Endothelial cell of umbilical vein (primary cell): Measurements from ENCODE around the gene UNC5C. TPM values are rescaled to one million over a fixed set of nuclear protein-coding genes. Genes with fewer than 3 reads are reported as not detected.

Experiments used
- BruUV-seq: library from RNA; stranded (reverse); fragments of 400-500 nt; replicated peaks from 2 replicates; lab custom pipeline; 2021; lab: Mats Ljungman, UMichigan
- CTCF ChIA-PET: fragments of 300-600, 350-600 bp; sonication (Branson Sonifier 250); formaldehyde crosslinking; loops from one replicate; lab custom pipeline; 2021; ENCODE audit warnings: antibody characterized with exemption, inconsistent platforms; lab: Charles Lee
- POLR2A ChIA-PET: fragments of 300-600, 350-600 bp; sonication (Branson Sonifier 250); formaldehyde crosslinking; loops from one replicate; lab custom pipeline; 2021; ENCODE audit warnings: antibody characterized with exemption, inconsistent platforms; lab: Charles Lee
- DNase-seq: peaks from one replicate; pipeline ENCODE4 v3.0.0-alpha.2; 2011; ENCODE audit warnings: low read depth, low spot score
- FAIRE-seq: peaks from 2 replicates; lab custom pipeline; 2011; peaks lifted over from hg19 to GRCh38; lab: Jason Lieb, UNC
- H2AFZ ChIP-seq: 2 replicates; pipeline ENCODE4 v1.6.0; 2012; ENCODE audit warnings: low read depth, low read length, control low read depth, inconsistent platforms
- H3K27ac ChIP-seq: 2 replicates; pipeline ENCODE4 v1.5.1; 2011; ENCODE audit warnings: low read depth, mild to moderate bottlenecking, control low read depth, low read length, moderate library complexity; ENCODE audit not compliant: insufficient read depth
- H3K27me3 ChIP-seq, 2 experiments: 2 replicates each; pipeline versions ENCODE4 v1.6.0 to v1.6.1; 2011; ENCODE audit warnings: low read length in 2 of 2, mixed read lengths in 1 of 2; ENCODE audit not compliant: control insufficient read depth in 2 of 2, insufficient read depth in 2 of 2
- H3K36me3 ChIP-seq, 2 experiments: 2 replicates in 1 of 2; 3 replicates in 1 of 2; pipeline ENCODE4 v1.5.1; 2011; ENCODE audit warnings: low read length in 2 of 2, mild to moderate bottlenecking in 1 of 2, moderate library complexity in 1 of 2; ENCODE audit not compliant: control insufficient read depth in 2 of 2, insufficient read depth in 2 of 2; ENCODE audit errors: extremely low read depth in 1 of 2
- H3K4me1 ChIP-seq: 3 replicates; pipeline ENCODE4 v1.5.1; 2011; ENCODE audit warnings: mild to moderate bottlenecking, low read length; ENCODE audit not compliant: control insufficient read depth, insufficient read depth; ENCODE audit errors: extremely low read depth
- H3K4me2 ChIP-seq: 2 replicates; pipeline ENCODE4 v1.6.1; 2011; ENCODE audit warnings: low read length, control low read depth, mixed read lengths; ENCODE audit not compliant: insufficient read depth
- H3K4me3 ChIP-seq, 3 experiments: fragments of 200-600 bp in 1 of 3; sonication (generic), shearing (Covaris generic) in 1 of 3; replicated peaks in 1 of 3; 2 replicates each; pipeline ENCODE4 v1.5.1; 2011 to 2016; ENCODE audit warnings: control low read depth in 3 of 3, low read length in 3 of 3, mild to moderate bottlenecking in 2 of 3, inconsistent platforms in 1 of 3, low read depth in 1 of 3, moderate library complexity in 1 of 3; ENCODE audit not compliant: insufficient read depth in 1 of 3
- H3K79me2 ChIP-seq: 2 replicates; pipeline ENCODE4 v1.6.0; 2012; ENCODE audit warnings: low read length, inconsistent platforms; ENCODE audit not compliant: control insufficient read depth, insufficient read depth
- H3K9ac ChIP-seq: replicated peaks from 2 replicates; pipeline ENCODE3; 2011; ENCODE audit warnings: low read length, control low read depth; ENCODE audit not compliant: insufficient read depth; ENCODE audit errors: extremely low read depth
- H3K9me1 ChIP-seq: replicated peaks from 3 replicates; pipeline ENCODE4 v1.6.0; 2011; ENCODE audit warnings: mild to moderate bottlenecking, low read length; ENCODE audit not compliant: control insufficient read depth, insufficient read depth; ENCODE audit errors: extremely low read depth
- H3K9me3 ChIP-seq: replicated peaks from 2 replicates; pipeline ENCODE4 v1.5.1; 2012; ENCODE audit warnings: low read length, inconsistent platforms; ENCODE audit not compliant: control insufficient read depth, insufficient read depth
- H4K20me1 ChIP-seq: replicated peaks from 2 replicates; pipeline ENCODE3; 2011; ENCODE audit warnings: mild to moderate bottlenecking, low read length; ENCODE audit not compliant: control insufficient read depth, insufficient read depth; ENCODE audit errors: extremely low read depth
- CTCF ChIP-seq, 2 donors: IDR thresholded peaks; 1 replicate in 1 of 2; 2 replicates in 1 of 2; pipeline ENCODE4 v1.5.1; 2011; ENCODE audit warnings: low read length in 2 of 2, mild to moderate bottlenecking in 2 of 2, moderate library complexity in 2 of 2, control low read depth in 1 of 2, inconsistent platforms in 1 of 2, low read depth in 1 of 2; ENCODE audit not compliant: insufficient read depth in 1 of 2; ENCODE audit errors: extremely low read depth in 1 of 2
- EZH2 ChIP-seq: IDR thresholded peaks from 2 replicates; pipeline ENCODE4 v1.6.1; 2012; ENCODE audit warnings: borderline replicate concordance, low read depth, mild to moderate bottlenecking, moderate library complexity, low read length, inconsistent platforms; ENCODE audit not compliant: severe bottlenecking
- FOS ChIP-seq: IDR thresholded peaks from 2 replicates; pipeline ENCODE4 v1.6.1; 2011; ENCODE audit warnings: mild to moderate bottlenecking, low read length, moderate library complexity, borderline replicate concordance; ENCODE audit not compliant: insufficient read depth
- GATA2 ChIP-seq: IDR thresholded peaks from 2 replicates; pipeline ENCODE4 v1.7.0; 2011; ENCODE audit warnings: low read depth, mild to moderate bottlenecking, moderate library complexity, mixed read lengths, low read length; ENCODE audit not compliant: insufficient read length, insufficient read depth
- JUN ChIP-seq: IDR thresholded peaks from 2 replicates; pipeline ENCODE4 v1.6.1; 2011; ENCODE audit warnings: borderline replicate concordance, low read depth; ENCODE audit not compliant: insufficient read length, insufficient read depth
- MYC ChIP-seq: IDR thresholded peaks from one replicate; pipeline ENCODE4 v1.6.1; 2011; ENCODE audit warnings: mild to moderate bottlenecking, low read depth, low read length
- POLR2A ChIP-seq: IDR thresholded peaks from 2 replicates; pipeline ENCODE4 v1.6.1; 2012; ENCODE audit warnings: low read depth, mild to moderate bottlenecking, control low read depth, low read length
- POLR2AphosphoS5 ChIP-seq: IDR thresholded peaks from 2 replicates; pipeline ENCODE4 v1.6.1; 2012; ENCODE audit warnings: low read depth, mild to moderate bottlenecking, control low read depth, low read length, moderate library complexity; ENCODE audit not compliant: insufficient read depth
- dilution Hi-C: fragments of 300-500 bp; cut with MboI; formaldehyde crosslinking; loops from one replicate; pipeline ENCODE4 v1.15.0; 2019; ENCODE audit warnings: low sequenced_read_pairs; ENCODE audit not compliant: extremely low pct_ligation_motif_present
- intact Hi-C: fragments of 100-400 bp; cut with micrococcal nuclease; formaldehyde crosslinking; loops from one replicate; pipeline ENCODE4 v1.10.0; 2022
- polyA plus RNA-seq, 4 experiments: library from polyadenylated mRNA; depleted of rRNA in 3 of 4; stranded (reverse) in 3 of 4; unstranded in 1 of 4; fragments of >200 nt; gene quantifications; 2 replicates each; pipeline versions ENCODE4 v1.2.1 to v1.2.3, GENCODE V29; 2011 to 2012; ENCODE audit warnings: missing spikeins in 1 of 4
- total RNA-seq: library from RNA; stranded (reverse); gene quantifications from 2 replicates; pipeline ENCODE4 v1.2.3, GENCODE V29; 2021
- TF ChIP-seq, protein P1 (sequence below): IDR thresholded peaks from 2 replicates; pipeline ENCODE4 v1.6.1; 2011; ENCODE audit not compliant: insufficient read depth, insufficient read length

Gene UNC5C
- total and polyA plus RNA-seq, 2 donors (not counting 3 experiments of a cell fraction or from before 2014, with no cell fraction given) = 0.44 to 0.53 TPM

DNA sequence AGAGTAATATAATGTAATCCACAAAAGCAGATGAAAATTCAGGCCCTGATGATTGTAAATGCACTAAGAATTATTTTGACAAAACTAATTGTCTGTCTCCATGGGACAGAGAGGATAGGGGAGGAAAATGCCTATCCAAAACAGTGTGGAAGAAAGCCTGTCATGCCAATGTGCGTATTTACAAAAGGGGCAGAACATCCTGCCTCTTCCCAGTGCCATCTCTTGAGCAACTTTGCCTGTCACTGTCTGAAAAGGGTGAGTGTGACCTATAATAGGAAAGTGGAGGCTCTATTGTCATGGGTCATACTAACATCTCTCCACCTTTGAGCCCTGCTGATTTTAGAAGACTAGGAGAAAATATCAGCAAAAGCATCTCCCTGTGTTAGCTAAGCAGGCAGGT lies 264.1 kb downstream of the UNC5C start:
- no peak for FAIRE-seq
- no TSS peak for BruUV-seq
- CTCF ChIA-PET = interaction anchor here (0.9 kb wide), 1 partner anchor 17 kb away, joined by 3 read pairs; no protein-coding TSS in a partner anchor

More for the DNA sequence above, 264.1 kb downstream of the UNC5C start:
- TF ChIP-seq FOS = no peak
- TF ChIP-seq JUN = no peak
- TF ChIP-seq CTCF (IDR thresholded peaks at IDR 0.05; ENCODE audit: extremely low read depth in 1 of 2, insufficient read depth in 1 of 2, low read depth in 1 of 2, low read length in 2 of 2) = no peak
- TF ChIP-seq, protein P1, sequence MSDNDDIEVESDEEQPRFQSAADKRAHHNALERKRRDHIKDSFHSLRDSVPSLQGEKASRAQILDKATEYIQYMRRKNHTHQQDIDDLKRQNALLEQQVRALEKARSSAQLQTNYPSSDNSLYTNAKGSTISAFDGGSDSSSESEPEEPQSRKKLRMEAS = no peak
- no peak for TF ChIP-seq MYC
- TF ChIP-seq GATA2 = no peak
- no peak for TF ChIP-seq EZH2
- TF ChIP-seq POLR2A = no peak
- no peak for TF ChIP-seq POLR2AphosphoS5
- H3K27me3 ChIP-seq = no peaks in the 10 kb centered on the region
- H3K9me1 ChIP-seq = no peaks in the 10 kb centered on the region
- no peak overlapping the region for H3K4me3 ChIP-seq
- H3K79me2 ChIP-seq = no peaks in the 10 kb centered on the region
- no peak overlapping the region for H2AFZ ChIP-seq
- H3K4me2 ChIP-seq = no peak overlapping the region
- POLR2A ChIA-PET = no interaction called here
- H4K20me1 ChIP-seq = no peaks in the 10 kb centered on the region
- dilution Hi-C loops (no loop called here), intact Hi-C loops (loop anchor here (5.0 kb wide), 1 partner anchor 102 kb away; no protein-coding TSS in a partner anchor)
- peaks cover 10% of the 10 kb centered on the region for H3K4me1 ChIP-seq
- no peaks in the 10 kb centered on the region for H3K9me3 ChIP-seq
- H3K36me3 ChIP-seq = no peaks in the 10 kb centered on the region
- H3K27ac ChIP-seq = no peak overlapping the region
- DNase-seq = no peak
- no peak overlapping the region for H3K9ac ChIP-seq
